Fibroblast of skin of left quadriceps (primary cell): ENCODE measurements around the gene HPCA.

Experiments
- DNase-seq, 2 experiments: peaks; one replicate each; pipeline ENCODE4 v3.0.0-alpha.2; 2013; ENCODE audit warnings: low read depth in 2 of 2

Gene HPCA

DNA sequence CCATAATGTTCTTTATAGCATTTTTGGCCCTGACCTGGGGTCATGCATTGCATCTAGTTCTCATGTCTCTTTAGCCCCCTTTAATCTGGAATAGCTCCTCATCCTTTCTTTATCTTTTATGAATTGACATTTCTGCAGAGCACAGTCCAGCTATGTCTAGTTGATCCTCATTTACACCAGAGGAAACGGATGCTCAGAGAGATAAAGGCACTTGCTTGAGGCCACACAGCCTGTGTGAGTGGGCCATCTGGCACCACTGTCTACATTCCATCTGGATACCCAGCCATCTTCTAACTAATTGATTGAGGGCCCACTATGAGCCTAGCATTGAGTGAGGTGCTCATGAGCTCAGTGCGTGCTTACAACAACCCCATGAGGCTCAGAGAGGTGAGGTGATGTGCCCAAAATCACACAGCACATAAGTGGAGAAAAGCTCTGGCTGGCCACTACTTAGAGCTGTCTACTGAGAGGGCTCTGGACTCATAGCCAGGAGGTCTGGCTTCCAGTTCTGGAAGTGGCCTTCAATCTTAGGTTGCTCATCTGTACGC lies 3.5 kb downstream of the HPCA start:
- no peak for DNase-seq

DNA sequence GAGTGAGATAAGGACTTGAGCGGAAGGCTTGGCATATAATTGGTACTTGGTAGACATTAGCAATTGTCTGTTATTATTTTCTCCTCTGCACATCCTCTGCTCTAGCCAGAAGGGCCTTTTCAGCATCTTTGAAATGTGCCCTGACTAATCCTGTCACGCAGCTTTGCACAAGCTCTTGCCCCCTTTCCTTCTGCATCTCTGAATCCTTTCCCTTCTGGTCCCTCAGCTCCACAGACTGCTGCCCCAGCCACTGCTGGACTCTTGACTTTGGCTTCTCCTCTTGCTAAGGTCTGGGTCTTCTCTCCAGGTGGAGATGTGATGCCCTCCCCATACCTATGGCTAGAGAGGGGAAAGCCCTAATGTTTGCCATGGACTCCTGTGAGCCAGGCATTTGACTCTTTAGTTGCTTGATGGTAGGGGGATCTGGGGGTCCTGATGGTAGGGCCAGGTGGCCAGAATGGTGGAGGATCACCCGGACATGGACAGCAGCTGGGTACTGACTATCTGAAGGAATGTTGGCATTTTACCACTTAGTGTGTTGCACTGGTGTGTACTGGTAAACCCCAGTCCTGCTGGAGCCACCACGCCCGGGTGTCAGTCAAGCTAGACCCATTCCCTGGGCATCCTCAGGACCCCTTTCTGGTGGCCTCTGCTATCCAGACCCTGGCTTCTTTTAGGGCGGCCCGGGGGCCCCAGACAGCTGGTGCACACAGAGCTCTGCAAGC lies 4.4 kb downstream of the HPCA start:
- DNase-seq = no peak

DNA sequence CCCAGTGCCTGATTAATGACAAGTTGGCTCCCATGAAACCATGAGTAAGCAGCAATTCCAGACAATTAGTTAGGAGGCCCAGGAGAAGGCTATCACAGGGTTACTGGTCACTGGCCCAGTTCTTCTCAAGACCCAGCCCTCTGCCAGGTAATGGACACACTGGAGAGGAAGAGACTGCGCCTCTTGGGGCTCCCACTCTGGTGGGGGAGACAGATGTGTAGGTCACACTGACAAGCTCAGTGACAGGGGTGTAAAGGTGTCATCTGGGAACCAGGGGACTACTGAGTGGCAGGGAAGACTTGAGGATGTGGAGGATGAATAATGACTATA lies 4.9 kb downstream of the HPCA start:
- no peak for DNase-seq

DNA sequence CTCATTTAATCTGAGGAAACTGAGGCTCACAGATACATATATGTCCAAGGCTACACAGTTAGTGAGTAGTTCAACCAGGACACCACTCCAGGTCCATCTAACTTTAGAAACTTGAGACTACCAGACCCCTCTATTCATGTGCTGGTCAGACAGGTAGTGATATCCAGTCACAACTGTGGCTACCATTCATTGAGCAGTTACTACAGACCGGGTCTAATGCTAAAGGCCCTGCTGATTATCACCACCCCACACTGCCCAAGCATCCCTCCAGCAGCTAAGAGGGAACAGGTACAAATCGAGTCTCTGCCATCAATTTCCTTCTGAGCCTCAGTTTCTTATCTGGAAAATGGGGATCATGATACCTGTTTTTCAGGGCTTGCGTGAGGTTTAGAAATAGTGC lies 5.3 kb downstream of the HPCA start:
- DNase-seq = no peak

DNA sequence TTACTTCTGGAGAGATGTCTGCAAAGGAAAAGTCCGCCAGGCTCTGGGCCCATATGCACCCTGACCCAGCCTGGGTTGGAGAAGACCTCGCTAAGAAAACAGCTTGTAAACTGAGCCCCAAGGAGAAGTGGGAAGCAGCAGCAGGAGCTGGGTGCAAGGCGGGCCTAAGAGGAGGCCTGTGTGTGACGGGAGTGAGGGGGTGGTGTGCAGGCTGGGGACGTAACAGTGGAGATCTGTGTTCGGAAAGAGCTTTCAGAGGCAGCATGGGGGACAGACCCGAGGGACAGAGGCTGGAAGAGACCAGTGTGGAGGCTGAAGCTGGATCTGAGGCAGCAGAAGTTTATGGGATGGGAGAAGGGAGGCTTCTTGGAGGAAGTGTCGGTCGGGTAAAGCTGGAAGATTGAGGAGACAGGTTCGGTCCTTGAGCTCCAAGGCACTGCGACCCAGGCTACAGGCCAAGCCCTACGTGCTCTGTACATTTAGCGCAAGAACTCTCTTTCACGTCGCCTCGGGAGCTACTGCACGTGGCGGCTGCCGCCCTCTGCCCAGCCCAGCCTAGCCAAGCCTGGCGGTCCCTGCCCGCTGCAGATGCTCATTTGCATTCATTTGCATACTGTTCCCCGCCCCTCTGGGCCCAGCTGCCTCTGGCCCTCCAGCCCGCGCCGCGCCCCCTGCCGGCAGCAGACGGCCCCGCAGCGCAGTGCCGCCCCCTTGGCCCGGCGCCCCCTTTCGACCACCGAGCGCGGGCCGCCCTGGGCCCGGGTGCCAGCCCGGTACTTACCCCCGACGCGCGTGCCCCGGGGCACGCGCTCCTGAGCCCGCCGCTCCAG lies 6.3 kb downstream of the HPCA start:
- DNase-seq = no peak

DNA sequence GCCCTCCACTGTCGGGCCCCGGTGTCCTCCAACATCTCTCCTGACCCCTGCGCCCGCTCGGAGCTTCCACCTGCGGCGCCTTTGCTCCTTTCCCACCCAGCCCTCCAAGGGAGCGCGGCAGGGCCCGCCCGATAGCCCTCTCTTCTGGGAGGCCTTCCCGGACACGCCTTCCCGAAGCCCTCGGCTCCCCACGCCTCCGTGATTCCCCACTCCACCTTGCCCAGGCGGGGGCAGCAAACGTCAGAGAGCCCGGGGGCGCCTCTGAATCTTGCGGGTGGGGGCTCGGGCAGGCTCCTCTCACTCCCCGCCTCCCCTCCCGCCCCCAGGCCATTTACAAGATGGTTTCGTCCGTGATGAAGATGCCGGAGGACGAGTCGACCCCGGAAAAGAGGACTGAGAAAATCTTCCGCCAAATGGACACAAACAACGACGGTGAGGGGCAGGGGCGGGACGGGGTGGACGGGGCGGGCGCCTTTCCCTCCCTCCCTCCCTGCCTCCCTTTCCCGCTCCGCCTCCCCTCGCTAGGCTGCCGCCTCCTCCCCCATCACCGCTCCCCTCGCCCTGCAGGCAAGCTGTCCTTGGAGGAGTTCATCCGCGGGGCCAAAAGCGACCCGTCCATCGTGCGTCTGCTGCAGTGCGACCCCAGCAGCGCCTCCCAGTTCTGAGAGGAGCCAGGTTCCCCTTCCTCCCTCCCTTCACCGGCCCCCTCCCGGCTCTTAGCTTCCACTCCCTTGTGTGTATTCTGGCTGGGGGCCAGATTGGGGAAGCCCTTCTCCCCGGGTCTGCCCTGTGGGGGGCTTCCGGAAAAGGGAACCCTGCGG lies 7.1 kb downstream of the HPCA start:
- no peak for DNase-seq

DNA sequence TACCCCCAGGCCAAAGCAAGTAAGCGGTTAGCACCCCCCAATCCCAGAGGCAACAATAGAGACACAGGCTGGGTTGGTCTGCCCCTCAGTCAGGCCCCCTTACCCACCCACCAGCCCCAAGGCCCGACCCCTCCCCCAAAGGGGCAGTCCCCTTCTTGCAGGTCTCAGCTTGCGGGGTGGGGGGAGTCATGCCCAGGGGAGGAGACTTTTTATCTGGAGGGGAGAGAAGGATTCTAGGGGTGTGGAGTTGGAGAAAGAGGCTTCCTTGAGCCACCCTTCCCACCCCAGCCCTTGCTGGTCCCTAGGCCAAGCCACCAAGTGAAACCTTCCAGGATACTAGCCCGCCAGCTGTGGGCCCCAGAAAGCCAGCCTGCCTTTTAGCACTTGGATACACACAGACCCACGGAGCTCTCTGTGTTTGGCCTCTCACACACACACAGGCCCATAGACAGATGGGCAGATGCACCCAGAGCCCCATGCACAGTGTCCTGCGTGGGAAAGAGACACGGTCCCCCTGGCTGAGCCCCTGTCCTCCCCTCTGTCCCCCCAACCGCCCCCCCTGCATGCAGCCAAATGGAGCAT lies 7.8 kb downstream of the HPCA start:
- DNase-seq = no peak

DNA sequence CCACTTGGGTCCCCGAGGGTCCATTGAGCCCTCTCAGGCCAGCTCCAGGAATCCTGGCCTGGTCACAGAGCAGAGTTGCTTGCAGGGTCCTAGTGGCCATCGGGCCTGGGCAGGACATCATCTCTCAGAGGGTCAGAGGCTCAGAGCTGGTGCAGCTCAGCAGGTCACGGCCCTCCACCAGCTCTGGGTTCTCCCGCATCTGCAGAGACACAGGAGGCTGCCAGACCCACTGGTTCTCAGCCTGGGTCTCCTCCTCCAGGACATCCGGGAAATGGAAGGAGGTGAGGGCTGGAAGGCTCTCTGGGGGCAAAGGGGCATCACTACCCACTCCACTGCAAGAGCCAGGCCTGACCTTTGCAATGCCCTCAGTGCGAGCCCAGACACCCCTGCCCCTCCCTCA lies 8.4 kb downstream of the HPCA start:
- DNase-seq = no peak

DNA sequence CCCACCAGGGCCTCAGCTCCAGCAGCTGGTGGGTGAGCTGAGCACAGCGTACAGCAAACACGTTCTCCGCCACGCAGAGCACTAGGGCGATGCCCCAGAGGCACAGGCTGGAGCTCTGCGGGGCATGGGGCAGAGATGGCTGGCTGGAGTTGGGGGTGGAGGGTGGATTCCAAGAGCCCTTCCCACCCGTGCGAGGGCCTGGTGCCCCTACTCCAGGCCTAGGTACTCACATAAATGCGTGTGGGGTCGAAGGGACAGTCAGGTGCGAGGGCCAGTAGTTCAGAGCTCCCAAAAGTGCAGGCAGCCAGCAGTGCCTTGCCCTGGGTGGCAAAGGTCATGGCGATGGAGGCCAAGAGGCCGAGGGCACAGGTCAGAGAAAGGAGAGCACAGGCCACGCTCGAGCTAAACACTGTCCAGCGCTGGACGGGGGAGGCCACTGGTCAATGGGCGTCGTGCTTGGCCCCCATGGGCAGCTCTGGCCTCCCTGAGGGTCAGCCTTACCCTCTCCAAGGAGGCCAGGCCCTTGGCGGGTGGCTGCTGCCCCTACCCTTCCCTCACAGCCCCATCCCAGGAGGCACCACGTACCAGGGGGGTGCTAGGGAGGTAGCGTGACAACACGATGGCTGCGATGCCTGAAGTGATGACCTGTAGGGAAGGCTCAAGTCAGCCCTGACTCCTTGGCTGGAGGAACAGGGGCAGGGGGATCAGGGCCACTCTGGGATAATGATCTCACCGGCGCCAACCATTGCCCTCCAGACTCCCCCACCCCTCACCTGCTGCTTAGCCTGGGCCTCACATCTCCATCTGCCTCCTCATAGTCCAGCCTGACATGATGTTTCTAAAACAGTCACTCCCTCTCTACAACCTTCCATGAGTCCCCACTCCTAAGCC lies 9.3 kb downstream of the HPCA start:
- no peak for DNase-seq

DNA sequence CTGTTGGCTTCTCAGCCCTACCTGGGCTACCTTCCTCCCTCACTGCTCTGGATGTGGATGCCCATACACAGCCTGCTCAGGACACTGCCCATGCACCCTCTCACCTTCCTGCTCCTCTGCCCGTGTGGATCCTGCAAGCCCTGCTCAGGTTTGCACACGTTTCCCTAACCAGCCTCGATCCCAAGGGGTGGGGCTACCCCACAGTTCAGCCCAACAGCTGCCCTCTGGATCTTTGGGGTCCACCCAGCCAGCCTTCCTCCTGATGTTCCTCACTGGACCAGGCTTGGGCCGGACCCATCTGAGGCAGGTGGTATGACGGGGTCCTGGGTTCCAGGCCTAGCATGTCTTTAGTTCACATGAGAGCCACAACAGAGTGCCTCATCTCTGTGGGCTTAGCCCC lies 10.2 kb downstream of the HPCA start:
- no peak for DNase-seq

DNA sequence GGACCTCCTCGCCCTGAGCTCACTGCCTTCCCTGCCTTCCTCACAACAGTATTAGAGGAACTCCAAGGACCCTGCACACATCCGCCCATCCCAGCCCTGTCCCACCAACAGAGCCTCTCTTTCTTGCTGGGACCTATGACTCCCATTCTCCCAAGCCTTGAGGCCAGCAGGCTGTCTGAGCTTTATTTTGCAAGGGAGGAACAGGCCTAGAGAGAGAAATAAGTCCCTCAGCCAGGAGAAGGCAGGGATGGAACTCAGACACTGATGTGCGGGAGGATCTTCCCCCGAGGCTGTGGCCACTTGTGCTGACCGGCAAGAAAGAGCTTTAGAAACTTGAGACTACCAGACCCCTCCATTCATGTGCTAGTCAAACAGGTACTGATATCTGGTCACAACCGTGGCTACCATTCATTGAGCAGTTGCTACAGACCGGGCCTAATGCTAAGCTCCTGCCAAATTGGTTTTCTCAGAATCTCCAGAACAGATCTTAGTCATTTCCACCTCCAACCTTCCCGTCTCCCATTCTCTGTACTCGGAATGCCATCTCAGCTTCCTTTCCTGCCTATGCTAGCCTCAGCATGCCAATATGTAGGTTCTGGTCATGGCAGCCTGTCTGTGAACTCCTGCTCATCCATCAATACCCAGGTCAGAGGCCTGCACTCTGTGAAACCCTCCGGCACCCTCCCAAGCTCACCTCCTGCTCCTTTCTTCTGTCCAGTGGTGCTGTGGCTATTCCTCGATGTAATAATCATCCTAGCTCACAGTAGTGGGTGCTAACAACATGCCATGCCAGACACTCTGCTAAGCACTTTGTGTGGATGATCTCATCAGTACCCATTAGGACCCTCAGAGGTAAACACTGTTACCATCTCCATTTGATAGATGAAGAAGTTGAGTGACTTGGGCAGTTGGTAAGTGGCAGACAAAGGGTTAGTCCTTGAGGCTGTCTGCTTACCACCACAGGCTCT lies 11.1 kb downstream of the HPCA start:
- no peak for DNase-seq

DNA sequence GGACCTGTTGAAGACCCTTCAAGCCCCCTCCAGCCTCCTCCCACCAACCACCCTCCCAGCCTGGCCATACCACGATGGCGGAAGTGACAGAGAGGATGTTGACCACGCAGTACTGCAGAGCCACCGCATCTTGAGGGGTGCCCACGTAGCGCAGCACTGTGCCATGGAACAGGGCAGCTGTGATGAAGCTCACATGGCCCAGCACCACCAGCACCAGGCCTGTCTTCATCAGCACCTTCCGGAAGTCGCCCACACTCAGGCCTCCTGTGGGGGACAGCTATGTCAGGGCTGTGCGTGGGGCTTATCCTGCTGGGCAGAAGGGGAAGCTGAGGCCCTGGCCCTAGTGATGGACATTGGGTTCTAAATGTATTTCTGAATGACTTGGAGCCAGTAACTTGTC lies 11.8 kb downstream of the HPCA start:
- DNase-seq = no peak

DNA sequence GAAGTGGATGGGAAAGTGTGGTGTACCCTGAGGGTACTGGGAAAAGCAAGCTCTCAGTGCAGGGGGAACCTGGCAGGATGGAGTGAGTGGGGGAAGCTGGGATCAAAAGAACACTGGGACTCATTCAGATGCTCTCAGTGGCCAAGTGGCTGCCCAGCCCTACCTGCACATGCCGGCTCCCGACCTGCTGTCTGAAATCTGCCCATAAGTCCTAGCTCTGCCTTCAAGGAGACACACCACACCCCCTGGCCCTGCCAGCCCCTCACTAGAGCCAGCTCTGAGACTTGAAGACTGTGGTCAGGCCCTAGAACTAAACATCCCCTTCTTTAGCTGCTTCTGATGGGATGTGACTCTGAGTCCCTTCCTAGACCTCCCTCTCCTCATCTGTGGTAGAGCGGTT lies 12.7 kb downstream of the HPCA start:
- no peak for DNase-seq

DNA sequence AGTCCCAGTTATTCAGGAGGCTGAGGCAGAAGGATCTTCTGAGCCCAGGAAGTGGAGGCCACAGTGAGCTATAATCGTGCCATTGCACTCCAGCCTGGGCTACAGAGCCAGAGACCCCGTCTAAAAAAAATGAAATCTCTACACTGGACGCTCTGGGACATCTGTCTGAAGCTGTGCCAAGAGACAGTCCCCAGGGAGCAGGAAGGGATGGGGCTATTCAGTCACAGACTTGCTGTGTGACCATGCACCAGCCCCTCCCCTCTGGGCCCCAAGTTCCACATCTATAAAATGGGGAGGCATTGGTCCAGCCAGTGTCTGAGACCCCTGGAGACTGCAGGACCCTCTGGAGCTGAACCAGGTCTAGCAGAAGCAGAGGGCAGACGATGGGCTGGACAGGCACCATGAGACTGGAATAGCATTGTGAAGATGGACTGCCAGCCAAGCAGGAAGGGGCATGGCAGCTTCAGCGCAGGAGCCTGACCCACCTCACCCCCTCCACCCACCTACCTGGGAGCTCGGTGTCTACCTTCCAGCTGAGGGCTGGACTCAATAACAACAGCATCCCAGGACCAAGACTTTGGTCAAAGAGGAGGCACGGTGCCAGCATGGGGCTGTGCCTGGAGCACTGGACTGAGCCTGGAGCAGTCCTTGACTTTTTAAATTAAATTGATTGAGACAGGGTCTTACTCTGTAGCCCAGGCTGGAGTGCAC lies 13.4 kb downstream of the HPCA start:
- DNase-seq = no peak

DNA sequence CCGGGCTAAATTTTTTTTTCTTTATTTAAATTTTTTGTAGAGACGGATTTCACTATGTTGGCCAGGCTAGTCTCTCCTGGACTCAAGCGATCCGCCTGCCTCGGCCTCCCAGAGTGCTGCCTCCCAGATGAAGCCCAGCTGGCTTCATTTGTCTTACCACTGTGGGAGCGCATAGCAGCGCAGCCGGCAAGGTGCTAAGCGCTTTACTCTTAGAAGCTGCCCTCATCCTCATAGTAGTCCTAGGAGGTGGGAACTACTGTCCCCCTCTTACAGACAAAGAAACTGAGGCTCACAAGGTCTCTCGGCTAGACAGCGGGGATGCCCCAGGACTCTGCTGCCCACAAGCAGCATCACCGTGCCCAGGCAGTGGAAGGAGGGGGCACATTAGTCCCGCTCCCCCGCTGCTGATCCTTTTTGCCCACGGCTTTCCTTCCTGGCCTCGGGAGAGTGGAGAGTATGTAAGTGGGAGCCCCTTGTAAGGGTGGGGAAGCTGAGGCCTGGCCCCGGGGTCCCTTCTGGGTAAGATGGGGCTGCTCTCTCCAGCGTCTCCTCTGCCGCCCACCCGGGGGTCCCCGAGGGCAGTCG lies 14.2 kb downstream of the HPCA start:
- DNase-seq = no peak

DNA sequence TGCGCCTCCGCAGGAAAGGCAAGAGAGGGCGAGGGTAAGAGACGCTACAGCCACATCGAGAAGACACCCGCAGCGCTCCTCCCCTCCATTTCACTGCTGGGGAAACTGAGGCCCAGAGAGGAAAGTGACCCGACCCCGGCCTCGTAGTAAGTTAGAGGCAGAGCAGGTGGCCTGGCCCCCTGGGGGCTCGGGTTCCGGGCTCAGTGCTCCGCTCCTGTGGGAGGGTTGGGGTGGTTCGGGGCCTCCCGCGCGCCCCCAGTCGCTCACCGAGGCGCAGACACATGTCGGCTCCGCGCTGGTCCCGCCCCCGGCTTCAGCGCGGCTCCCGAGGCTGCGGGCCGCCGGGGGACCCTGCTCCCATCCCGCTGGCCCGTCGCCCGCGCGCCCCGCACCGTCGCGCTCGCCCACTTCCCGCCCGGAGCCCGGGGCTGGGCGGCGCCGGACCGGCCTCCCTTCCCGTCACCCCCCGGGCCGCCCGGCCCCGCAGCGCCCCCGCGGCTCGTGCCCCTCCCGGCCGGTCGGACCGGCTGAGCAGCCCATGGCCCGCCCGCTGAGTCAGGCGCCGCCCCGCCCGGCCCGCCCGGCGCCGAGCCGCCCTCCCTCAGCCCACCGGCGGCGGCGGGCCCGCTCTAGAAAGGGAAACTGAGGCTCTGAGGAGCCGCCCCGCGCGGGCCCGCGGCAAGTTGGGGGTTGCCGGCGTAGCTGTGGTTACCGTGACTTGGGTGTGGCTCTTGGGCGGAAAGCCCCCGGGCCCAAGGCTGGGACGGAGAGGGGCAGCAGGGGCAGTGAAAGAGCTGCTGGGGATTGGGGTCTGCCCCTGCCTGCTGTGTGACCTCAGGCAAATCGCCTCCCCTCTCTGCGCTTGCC lies 14.9 kb downstream of the HPCA start, which contains the start of gene TMEM54:
TSS of gene TMEM54 (minus strand) at position 434 of the 867 bp plus-strand sequence. CDS start at position 283, 151 bp downstream.
- no peak for DNase-seq

DNA sequence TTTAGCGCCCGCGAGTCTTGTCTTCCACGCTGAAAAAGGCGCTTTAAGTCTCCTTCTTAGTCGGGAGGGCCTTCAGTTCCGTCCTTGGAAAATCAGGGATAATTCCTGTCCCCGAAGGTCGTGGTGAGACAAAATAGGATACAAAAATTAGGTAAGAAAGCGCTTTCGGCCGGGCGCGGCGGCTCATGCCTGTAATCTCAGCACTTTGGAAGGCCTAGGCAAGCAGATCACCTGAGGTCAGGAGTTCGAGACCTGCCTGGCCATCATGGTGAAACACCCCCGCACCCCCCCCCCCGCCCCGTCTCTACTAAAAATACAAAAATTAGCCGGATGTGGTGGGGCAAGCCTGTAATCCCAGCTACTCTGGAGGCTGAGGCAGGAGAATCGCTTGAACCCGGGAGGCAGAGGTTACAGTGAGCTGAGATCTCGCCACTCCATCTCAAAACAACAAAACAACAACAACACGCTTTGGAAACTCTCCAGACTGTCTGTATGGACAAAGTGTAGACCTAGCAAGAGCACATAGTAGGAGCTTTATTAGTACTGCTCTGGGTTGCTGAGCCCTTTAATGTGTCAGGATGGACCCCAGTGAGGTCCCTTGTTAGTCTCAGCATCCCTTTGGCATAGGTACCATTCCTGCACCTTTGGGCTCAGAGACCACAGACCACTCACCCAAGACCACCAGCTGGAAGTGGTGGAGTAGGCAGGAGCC lies 15.7 kb downstream of the HPCA start:
- DNase-seq = no peak
